UCSD-AML1 (cell line): ENCODE results near the gene MSRB1.
A peak's percentile ranks its signal among the peaks of the same experiment; 100 is the strongest.
"Not testable (repeated sequence)": the region's sequence is repeated elsewhere in the genome, so short reads cannot be mapped to it uniquely, and the experiment has no call there.

Experiments used
- DNase-seq: peaks from one replicate; lab custom pipeline; 2025; ENCODE audit not compliant: unreplicated experiment; lab: John Stamatoyannopoulos, UW

The MSRB1 gene

GRCh38 chr16:1962161-1963153 is 19.5 kb upstream of the MSRB1 start:
- not testable (repeated sequence) for DNase-seq

GRCh38 chr16:1961651-1962067 is 18.7 kb upstream of the MSRB1 start:
- no peak for DNase-seq

GRCh38 chr16:1960665-1961630 is 17.9 kb upstream of the MSRB1 start:
- DNase-seq = peak; percentile 64

- peak; percentile 94 for DNase-seq
Measured at GRCh38 chr16:1959269-1960039, 16.5 kb upstream of the MSRB1 start, which contains the start of gene NDUFB10. Gene NDUFB10, plus strand, starts transcription at chr16:1959538. Its CDS starts 87 bp downstream, at chr16:1959625.

DNA sequence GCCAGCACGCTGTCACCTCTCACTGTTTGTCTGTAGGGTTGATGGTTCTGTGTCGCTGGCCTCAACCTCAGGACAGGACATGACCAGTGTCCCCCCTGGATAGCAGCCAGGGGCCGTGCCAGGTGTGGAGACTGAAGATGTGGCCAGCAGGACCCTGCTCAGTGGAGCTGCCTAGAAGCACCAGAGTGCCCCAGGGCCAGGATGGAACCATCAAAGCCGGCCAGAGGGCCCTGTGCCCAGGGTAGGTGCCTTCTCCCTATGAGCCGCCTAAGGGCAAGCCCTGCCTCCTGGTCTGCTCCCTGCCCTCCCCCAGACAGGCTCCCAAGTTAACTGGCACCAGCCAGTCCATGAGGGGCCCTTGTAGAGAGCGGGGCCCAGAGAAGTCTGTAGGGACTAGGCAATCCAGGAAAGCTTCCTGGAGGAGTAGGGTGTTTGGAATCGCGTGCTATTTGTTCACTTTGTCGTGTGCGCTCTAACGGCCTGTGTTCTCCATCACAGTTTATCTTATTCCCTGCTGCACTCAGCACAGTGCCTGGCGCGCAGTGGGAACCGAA is 15.8 kb upstream of the MSRB1 start:
- DNase-seq = no peak

GRCh38 chr16:1958143-1958491 is 15.1 kb upstream of the MSRB1 start:
- DNase-seq = not testable (repeated sequence)

GRCh38 chr16:1957434-1958142 is 14.6 kb upstream of the MSRB1 start:
- not testable (repeated sequence) for DNase-seq

DNA sequence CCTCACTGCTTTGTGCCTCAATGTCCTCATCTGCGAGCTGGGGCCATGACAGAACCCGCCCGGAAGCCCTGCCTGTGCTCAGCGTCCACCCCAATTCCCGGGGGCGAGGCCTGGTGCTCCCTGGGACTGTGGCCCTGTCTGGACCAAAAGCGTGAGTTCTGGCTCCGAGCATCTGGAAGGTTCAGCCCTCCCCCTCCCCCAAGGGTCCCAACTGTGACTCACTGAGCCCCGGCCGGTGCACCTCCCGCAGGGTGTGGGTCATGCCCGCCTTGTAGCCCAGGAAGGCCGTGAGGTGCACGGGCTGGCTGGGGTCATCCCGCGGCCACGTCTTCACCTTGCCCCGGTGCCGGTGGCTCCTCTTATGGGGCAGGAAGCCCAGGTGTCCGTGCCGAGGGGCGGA is 10.7 kb upstream of the MSRB1 start:
- DNase-seq = no peak

- DNase-seq = no peak
Measured at GRCh38 chr16:1950559-1950958, 7.6 kb upstream of the MSRB1 start.

DNA sequence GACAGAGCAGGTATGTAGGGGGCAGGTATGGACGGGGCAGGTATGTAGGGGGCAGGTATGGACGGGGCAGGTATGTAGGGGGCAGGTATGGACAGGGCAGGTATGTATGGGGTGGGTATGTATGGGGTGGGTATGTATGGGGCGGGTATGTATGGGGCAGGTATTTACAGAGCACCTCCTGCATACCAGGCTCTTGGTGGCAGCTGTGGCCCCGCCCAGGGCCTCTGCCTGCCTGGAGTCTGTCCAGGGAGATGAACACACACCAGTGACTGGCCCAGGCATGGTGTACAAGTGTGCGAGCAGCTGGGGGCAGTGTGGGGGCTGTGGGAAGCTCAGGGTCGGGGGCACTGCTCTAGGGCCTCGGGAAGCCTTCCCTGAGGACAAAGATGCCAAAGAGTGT is 7.0 kb upstream of the MSRB1 start:
- no peak for DNase-seq

DNA sequence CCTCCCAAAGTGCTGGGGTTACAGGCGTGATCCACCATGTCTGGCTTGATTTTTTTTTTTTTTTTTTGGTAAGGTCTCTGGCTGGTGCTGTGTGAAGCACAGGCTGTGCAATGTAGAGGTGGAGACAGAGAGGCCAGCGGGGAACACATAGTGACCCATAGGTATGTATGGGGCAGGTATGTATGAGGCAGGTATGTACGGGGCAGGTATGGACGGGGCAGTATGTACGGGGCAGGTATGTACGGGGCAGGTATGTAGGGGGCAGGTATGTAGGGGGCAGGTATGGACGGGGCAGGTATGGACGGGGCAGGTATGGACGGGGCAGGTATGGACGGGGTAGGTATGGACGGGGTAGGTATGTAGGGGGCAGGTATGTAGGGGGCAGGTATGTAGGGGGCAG is 6.5 kb upstream of the MSRB1 start:
- no peak for DNase-seq

DNA sequence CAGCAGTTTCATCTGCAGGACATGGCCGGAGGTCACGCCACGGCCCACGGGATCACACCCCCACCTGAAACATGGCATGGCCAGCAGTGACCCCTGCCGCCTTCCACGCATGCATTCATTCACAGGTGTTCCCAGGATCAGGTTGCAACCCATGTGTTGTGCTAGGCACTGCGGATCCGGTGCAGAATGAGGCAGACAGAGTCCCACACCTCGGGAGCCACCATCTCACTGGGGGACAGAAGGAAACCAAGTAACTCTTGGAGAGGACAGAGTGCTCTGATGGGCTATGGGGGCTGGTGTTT is 4.3 kb upstream of the MSRB1 start:
- no peak for DNase-seq

DNA sequence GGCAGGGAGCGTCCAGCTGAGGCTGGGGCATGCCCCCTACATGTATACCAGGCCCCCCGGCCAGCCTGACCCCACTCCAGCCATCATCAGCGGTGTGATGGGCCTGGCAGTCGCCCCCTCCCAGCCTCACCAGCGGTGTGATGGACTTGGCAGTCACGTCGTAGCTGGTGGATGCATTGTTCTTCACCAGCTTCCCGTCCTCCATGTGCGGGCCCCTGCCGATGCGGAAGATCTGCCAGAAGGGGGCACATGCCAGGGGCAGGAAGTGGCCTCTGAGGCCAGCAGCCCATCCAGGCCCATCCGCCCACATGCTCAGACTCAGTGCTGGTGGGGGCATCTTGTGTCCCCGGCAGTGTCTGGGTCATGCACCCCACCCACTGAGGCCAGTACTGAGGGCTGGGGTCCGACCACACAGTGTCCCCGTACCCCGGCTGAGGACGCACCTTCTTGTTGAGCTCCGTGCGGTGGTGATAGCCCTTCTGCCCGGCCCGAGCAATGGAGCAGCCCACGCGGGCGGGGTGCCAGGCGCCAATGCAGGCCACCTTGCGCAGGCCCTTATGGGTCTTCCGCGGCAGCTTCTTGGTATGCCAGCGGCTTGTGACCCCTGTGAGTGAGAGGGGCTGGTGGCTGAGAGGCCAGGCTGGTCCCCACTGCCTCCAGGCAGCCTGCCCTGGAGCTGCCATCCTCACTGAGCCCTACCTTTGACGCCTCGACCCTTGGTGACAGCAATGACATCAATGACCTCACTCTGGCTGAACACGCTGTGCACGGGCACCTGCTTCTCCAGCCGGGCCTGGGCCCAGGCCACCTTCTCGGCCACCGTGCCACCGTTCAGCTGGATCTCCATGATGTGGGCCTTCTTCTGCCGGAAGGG is 3.7 kb upstream of the MSRB1 start:
- DNase-seq = no peak

DNA sequence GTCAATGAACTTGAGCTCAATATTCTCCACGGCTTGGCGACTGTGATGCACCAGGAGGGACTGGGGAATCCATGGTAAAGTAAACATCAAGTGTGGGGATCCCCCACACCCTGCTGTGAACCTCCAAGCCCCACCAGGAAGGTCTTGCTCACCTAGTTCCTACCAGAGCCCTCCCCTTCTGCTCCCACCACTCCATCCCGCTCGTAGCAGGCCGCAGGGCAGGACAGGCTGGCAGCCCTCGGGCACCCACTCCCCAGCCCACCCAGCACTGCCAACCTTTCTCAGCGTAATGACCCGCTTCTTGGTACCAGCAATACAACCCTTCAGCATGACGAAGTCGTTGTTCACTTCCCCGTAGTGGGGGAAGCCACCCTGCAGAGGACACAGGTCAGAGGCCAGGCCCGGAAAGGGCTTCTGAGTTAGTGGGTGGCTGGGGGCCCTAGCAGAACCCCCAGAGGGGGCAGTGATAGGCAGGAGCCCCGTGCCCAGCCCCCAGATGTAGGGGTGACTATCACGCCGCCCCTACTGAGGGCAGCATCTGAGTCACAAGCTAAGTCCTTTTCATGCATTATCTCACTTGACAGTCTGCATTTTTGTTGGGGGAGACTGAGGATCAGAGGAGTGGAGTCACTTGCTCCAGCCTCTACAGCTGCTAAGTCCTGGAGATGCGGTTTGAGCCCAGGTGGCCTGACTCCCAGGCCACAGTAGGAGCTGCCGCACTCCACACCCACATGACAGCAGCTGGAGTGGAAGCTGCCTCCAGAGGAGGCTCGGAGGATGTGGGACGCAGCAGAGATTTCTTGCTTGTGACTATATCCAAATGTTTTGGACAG is 2.8 kb upstream of the MSRB1 start:
- no peak for DNase-seq

- no peak for DNase-seq
Measured at GRCh38 chr16:1944612-1945199, 1.7 kb upstream of the MSRB1 start.

DNA sequence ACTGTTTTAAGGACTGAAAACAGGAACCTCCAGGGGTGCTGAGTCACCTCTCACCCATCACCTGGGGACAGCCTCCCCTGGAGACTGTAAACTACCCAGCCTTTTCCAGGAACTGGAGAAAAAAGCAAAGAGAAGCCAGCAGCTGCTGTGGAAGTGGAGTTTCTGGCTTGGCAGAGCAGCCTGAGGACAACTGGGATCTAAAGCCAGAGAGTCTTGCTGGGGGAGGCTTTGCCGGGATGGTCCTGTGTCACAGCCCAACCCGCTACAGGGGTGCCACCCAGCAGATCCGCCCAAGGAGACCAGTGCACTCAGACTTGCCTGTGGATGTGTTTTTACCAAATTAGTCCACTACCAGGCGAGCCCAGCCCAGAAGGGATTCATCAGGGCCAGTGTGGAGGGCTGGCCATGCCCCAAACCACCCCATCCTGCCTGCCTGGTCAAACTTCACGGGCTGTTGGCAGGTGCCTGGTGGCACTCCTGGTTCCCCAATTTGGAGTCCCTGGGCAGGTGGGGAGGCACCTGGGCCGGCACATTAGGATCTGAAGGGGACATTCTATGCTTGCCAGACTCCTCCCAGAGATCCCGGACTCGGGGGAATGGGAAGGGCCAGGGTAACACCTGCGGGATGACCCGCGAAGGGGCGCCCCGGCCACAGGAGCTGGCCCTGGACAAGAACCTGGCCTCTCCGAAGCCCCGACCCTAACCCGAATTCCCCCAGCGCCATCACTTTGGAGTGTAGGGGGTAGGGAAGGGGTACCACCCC is 771 bp downstream of the MSRB1 start:
- DNase-seq = peak; percentile 43
